RWPE1 (cell line): ENCODE results near the gene MANSC4.

Experiments
- CTCF ChIA-PET: fragments of 350-600 bp; sonication (Branson Sonifier 250); formaldehyde crosslinking; extraction: SDS; loops from one replicate; lab custom pipeline; 2021; lab: Yijun Ruan, JAX
- POLR2A ChIA-PET: fragments of 400-600 bp; formaldehyde crosslinking; extraction: SDS; loops from one replicate; lab custom pipeline; 2020; ENCODE audit warnings: antibody characterized with exemption; ENCODE audit not compliant: low non-redundant PET; lab: Yijun Ruan, JAX
- DNase-seq: peaks from one replicate; pipeline ENCODE4 v3.0.0; 2012; ENCODE audit warnings: low spot score
- H3K27ac ChIP-seq: fragments of 450-650 bp; 2 replicates; pipeline ENCODE4 v1.5.1; 2017
- CTCF ChIP-seq: fragments of 450-650 bp; conservative IDR thresholded peaks from 2 replicates; pipeline ENCODE4 v1.5.1; 2017; ENCODE audit warnings: low read depth, mild to moderate bottlenecking

The MANSC4 gene

GRCh38 chr12:27781680-27782079 is 1.6 kb upstream of the MANSC4 start:
- TF ChIP-seq CTCF = no peak
- POLR2A ChIA-PET = no interaction called here
- CTCF ChIA-PET = no interaction called here
- H3K27ac ChIP-seq = no peak overlapping the region
- DNase-seq = no peak

- peak; percentile 32 for DNase-seq
- TF ChIP-seq CTCF = no peak
- CTCF ChIA-PET = interaction anchor here (0.9 to 1.1 kb wide), 2 partner anchors 47 to 418 kb away, joined by 3 to 4 read pairs; no protein-coding TSS in a partner anchor
These were observed 774 bp upstream of the MANSC4 start for GRCh38 chr12:27780612-27781408.

GRCh38 chr12:27779416-27779919 is 568 bp downstream of the MANSC4 start:
- POLR2A ChIA-PET = no interaction called here
- H3K27ac ChIP-seq = peak overlapping the region; percentile 77
- no peak for TF ChIP-seq CTCF
- CTCF ChIA-PET = interaction anchor here (0.6 to 1.1 kb wide), 2 partner anchors 46 to 177 kb away, joined by 3 to 4 read pairs; no protein-coding TSS in a partner anchor
- no peak for DNase-seq

More at GRCh38 chr12:27780612-27781408, 774 bp upstream of the MANSC4 start:
- POLR2A ChIA-PET = no interaction called here
- H3K27ac ChIP-seq = peak overlapping the region; percentile 77

GRCh38 chr12:27778206-27778605 is 1.8 kb downstream of the MANSC4 start:
- CTCF ChIA-PET = interaction anchor here (0.7 kb wide), 2 partner anchors 11 to 387 kb away, joined by 3 to 10 read pairs; no protein-coding TSS in a partner anchor
- no peak for TF ChIP-seq CTCF
- POLR2A ChIA-PET = no interaction called here

GRCh38 chr12:27777141-27777540 is 2.9 kb downstream of the MANSC4 start:
- no peak overlapping the region for H3K27ac ChIP-seq
- DNase-seq = no peak
- ChIA-PET CTCF (interaction anchor here (0.5 kb wide), 1 partner anchor 220 kb away, joined by 3 read pairs; no protein-coding TSS in a partner anchor), POLR2A (no interaction called here)
- TF ChIP-seq CTCF = no peak

More at GRCh38 chr12:27778206-27778605, 1.8 kb downstream of the MANSC4 start:
- no peak for DNase-seq
- H3K27ac ChIP-seq = no peak overlapping the region

- no peak overlapping the region for H3K27ac ChIP-seq
- CTCF ChIA-PET = no interaction called here
- TF ChIP-seq CTCF = no peak
- POLR2A ChIA-PET = no interaction called here
- peak; percentile 34 for DNase-seq
These were observed 7.5 kb downstream of the MANSC4 start for GRCh38 chr12:27772328-27773049.
